Stimulated activated CD8-positive, alpha-beta memory T cell treated with anti-CD3 and anti-CD28 coated beads, Interleukin-7, amount 100 ng/mL, for 1 hour (primary cell): ENCODE measurements around the gene ARHGDIA.

Experiments used
- DNase-seq, 2 donors: peaks; one replicate each; pipeline ENCODE4 v3.0.0-alpha.2; 2020; ENCODE audit warnings: low read depth in 2 of 2

Gene ARHGDIA

DNA sequence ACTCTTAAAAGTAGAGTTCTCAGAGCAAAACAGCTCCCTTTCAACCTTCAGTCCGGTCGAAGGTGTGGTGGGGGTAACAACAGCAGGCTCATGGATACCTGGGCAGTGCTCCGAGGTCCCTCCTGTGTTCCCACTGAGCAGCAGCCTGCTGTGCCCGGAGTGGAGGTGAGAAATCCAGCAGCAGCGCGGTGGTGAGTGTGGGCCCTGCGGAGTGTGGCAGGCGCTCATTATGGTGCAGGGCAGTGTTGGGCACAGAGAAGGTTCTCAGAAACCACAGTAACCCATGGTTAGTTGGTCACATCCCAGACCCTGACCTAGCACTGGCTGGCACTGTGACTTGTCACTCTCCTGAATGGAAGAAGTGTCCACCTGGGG, 5.8 kb downstream of the ARHGDIA start:
- no peak for DNase-seq

GRCh38 chr17:81863833-81864768, 7.0 kb downstream of the ARHGDIA start:
- DNase-seq: no peak

DNA sequence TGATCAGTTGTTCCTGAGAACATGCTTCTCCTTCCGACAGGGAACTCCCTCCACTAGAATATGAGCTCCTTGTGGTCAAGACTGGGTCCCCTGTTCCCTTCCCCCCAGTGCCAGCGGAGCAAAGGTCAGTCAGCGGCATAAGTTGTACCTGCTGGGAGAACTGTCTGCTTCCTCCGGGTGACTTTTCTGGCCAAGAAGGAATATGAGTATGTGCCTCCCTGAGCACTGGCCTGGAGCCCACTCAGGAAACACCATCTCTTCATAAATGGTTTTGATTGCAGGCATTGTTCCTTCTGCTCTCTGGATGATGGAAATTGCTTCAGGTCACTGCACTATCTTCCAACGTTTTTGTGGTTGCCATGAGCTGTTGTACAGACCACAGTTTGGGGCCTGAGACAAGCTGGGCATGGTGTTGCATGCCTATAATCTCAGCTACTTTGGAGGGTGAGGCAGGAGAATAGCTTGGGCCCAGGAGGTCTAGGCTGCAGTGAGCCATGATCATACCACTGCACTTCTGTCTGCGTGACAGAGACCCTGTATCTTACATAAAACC, 7.9 kb downstream of the ARHGDIA start:
- no peak for DNase-seq

DNA sequence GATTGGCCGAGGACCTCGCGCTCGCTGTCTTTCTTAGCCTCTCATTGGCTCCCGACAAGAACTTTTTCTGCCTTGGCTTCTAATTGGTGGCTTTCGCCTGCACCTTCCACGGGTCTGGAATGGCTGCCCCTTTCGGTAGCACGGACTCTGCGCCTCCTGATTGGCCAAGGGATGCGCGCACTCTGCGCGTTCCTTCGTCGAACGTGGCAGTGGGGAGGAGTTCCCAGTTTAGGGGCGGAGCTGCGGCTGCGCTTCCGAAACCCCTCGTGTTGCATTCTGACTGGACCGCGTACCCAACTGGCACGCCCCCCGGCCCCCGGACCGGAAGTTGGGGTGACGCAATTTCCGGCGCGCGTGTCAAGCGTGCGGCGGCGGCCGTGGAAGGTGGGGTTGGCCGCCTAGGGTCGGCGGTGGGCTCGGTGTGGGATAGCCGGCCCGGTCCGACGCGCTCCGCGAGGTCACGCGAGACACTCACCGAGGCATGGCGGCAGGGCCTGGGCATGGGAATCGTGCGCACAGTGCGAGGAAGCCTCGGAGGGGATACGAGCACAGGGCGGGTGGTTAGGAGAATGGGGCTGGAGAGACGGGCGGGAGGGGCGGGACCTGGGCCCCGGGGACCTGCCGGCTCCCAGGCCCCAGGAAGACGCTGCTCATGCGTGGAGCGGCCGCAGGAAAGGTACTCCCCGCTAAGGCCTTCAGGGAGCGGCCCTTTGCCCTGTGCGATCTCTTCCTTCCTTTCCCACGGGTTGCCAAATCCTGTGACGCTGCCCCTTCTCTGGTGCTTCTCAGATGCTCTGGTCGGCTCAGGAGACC, 10.2 kb downstream of the ARHGDIA start:
- peak; percentile 98 to 99 for DNase-seq

GRCh38 chr17:81859906-81860755, 11.0 kb downstream of the ARHGDIA start, which contains the start of gene P4HB:
Gene P4HB (minus strand): TSS chr17:81860535. CDS start chr17:81860471, 64 bp downstream.
- DNase-seq: no peak

GRCh38 chr17:81858967-81859905, 11.9 kb downstream of the ARHGDIA start:
- no peak for DNase-seq

GRCh38 chr17:81858170-81858966, 12.8 kb downstream of the ARHGDIA start:
- no peak for DNase-seq

DNA sequence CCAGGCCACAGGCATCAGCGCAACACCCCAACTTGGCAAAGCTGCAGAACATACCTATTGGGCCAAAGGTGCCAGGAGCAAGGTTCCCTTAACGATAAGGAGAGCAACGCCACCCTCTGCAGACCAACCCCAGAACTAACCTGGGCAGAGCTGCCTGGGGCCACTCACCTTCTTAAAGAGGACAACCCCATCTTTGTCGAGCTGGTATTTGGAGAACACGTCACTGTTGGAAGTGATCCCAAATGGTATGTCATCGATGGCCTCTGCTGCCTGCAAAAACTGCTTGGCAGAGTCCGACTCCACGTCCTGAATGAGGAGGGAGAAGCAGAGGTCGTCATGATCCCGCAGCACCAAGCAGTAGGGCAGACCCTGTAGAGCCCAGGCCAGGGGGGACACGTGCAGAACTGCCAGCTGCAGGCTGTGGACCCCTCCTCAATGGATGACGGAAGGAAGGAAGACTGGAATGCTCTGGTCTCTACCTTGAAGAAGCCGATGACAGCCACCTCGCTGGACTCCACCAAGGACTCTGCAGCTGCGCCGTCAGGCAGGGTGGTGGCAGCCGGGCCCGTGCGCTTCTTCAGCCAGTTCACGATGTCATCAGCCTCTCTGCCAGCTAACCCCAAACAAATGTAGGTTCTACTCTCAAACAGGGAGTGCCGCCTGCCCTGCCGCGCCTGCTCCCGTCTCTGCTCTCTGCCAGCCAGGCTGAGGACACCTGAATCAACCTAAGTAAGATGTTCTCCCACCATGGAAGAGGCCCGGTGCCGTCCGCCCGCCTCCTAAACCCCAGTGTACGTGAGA, 16.0 kb downstream of the ARHGDIA start:
- DNase-seq: no peak

DNA sequence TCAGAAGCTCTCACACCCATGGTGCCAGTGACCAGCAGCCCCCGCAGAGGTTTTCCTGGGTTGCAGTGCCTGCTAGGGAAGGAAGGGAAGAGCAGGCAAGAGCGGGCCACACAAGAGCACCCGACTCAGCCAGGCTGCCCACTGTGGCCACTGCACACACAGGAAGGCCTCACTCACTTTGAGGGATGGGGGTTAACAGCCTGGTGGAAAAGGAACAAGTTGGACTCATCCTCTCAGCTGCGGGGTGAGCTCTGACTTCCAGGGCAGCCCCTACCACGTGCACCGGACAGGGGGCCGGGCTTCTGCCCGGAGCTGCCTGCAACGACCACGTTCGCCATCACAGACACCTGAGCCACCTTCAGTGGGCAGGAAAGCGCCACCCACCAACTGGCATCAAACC, 18.9 kb downstream of the ARHGDIA start:
- DNase-seq: no peak

DNA sequence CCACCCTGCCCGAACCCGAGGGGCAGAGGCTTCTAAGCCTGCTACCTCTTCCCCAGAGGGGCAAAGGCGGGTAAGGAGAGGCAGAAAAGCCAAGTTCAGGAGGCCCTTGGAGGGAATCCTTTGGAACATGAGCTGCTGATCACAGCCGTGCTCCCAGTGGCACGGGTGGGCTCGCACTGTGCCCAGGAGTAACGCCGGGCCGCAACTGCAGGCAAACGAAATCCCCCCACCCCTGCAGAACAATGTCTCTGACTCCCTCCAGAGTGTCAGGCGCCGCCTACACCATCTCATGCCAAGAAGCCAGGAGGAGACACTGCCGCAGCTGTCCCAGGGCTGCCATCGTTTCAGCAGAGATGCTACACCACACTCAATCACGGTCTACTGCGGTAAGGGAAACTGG, 19.7 kb downstream of the ARHGDIA start:
- no peak for DNase-seq

- DNase-seq: no peak
These were observed 21.7 kb downstream of the ARHGDIA start for GRCh38 chr17:81849457-81849856.

DNA sequence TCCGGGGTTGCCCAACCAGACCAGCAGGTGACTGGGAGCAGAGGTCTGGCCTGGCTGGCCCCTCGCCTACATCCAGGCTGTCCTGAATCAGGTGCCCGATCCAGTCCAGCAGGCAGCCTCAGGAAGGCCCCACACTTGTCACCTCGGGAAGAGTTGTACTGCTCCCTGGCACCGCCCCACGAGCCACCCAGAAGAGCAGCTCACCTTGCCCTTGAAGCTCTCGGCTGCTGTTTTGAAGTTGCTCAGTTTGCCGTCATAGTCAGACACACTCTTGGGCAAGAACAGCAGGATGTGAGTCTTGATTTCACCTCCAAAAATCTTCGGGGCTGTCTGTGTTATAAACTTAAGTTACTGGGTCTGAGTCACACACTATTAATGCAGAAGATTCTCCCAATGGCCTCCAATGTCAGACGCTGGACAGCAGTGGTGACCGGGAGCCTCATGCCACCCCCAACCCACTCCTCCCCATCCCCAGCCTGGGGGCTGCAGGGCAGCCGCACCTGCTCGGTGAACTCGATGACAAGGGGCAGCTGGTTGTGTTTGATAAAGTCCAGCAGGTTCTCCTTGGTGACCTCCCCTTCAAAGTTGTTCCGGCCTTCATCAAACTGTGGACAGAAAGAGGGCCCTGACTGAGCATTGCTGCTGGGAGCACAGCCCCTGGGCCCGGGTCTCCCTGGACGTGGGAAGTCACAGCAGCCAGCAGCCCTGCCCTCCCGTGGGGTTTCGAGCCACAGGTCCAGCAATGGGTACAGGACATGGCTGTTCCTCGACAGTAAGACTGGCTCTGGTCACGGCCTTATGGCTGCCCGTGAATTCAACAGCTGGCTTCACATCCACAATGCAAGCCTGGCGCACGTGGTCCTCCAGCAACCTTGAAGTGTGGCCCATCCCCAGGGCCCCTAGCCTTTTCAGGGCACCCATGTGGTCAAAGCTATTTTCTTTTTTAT, 24.1 kb downstream of the ARHGDIA start:
- no peak for DNase-seq

GRCh38 chr17:81845881-81846742, 25.0 kb downstream of the ARHGDIA start:
- DNase-seq: no peak

GRCh38 chr17:81845361-81845760, 25.8 kb downstream of the ARHGDIA start:
- DNase-seq: no peak

- no peak for DNase-seq
These were observed 26.2 kb downstream of the ARHGDIA start for GRCh38 chr17:81844887-81845286.

GRCh38 chr17:81844327-81844851, 26.7 kb downstream of the ARHGDIA start:
- DNase-seq: no peak
